HFFc6 (cell line): ENCODE data around the gene HTR3B. TPM values are rescaled to one million over a fixed set of nuclear protein-coding genes. Genes with fewer than 3 reads are reported as not detected.
A peak's percentile ranks its signal among the peaks of the same experiment; 100 is the strongest.
"Not testable (repeated sequence)": the region's sequence is repeated elsewhere in the genome, so short reads cannot be mapped to it uniquely, and the experiment has no call there.

Source experiments
- DNase-seq: peaks from one replicate; pipeline ENCODE4 v3.0.0-alpha.2; 2018
- H3K27ac Mint-ChIP-seq: 2 replicates; pipeline ENCODE4 v1.8.0; 2020; ENCODE audit warnings: mild to moderate bottlenecking, mixed read lengths
- H3K27me3 Mint-ChIP-seq: 2 replicates; pipeline ENCODE4 v1.8.0; 2021; ENCODE audit warnings: mild to moderate bottlenecking, moderate library complexity, mixed read lengths; ENCODE audit not compliant: insufficient read depth
- H3K36me3 Mint-ChIP-seq: 2 replicates; pipeline ENCODE4 v1.8.0; 2021; ENCODE audit warnings: low read depth, mixed read lengths
- H3K4me1 Mint-ChIP-seq: 2 replicates; pipeline ENCODE4 v1.8.0; 2020; ENCODE audit warnings: low read depth, mixed read lengths
- H3K4me3 Mint-ChIP-seq: 2 replicates; pipeline ENCODE4 v1.8.0; 2020; ENCODE audit warnings: mild to moderate bottlenecking, moderate library complexity, mixed read lengths
- H3K9me3 Mint-ChIP-seq: 2 replicates; pipeline ENCODE4 v1.8.0; 2020; ENCODE audit warnings: mild to moderate bottlenecking, mixed read lengths
- total RNA-seq, 6 experiments: library from RNA; stranded (reverse); fragmentation: NEBNext Ultra II Directional; extraction: Animal tissue kit (Norgen Biotek cat#: 25700); gene quantifications; 2 replicates in 1 of 6; 3 replicates in 5 of 6; pipeline ENCODE4 v1.2.3, GENCODE V29; 2021
- TF ChIP-seq, protein P1 (sequence below): fragments of 200-600 bp; sonication (generic); IDR thresholded peaks from 2 replicates; pipeline ENCODE4 v1.5.0; 2021; ENCODE audit warnings: antibody characterized with exemption, mild to moderate bottlenecking

The HTR3B gene
- total RNA-seq, 6 experiments from 2014 or later, result not detected

DNA sequence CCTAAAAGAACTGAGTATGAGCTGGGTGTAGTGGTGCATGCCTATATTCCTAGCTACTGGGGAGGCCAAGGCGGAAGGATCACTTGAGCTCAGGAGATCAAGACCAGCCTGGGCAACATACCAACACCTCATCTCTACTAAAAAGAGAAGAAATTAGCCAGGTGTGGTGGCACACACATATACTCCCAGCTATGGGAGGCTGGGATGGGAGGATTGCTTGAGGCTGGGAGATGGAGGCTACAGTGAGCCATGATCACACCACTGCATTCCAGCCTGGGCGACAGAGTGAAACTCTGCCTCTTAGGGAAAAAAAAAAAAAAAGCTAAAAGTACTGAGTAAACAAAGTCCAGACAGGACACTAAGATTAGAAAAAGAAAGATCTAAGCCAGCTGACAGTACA lies 3.5 kb upstream of the HTR3B start:
- H3K27ac Mint-ChIP-seq, result no peak overlapping the region
- TF ChIP-seq, protein P1, sequence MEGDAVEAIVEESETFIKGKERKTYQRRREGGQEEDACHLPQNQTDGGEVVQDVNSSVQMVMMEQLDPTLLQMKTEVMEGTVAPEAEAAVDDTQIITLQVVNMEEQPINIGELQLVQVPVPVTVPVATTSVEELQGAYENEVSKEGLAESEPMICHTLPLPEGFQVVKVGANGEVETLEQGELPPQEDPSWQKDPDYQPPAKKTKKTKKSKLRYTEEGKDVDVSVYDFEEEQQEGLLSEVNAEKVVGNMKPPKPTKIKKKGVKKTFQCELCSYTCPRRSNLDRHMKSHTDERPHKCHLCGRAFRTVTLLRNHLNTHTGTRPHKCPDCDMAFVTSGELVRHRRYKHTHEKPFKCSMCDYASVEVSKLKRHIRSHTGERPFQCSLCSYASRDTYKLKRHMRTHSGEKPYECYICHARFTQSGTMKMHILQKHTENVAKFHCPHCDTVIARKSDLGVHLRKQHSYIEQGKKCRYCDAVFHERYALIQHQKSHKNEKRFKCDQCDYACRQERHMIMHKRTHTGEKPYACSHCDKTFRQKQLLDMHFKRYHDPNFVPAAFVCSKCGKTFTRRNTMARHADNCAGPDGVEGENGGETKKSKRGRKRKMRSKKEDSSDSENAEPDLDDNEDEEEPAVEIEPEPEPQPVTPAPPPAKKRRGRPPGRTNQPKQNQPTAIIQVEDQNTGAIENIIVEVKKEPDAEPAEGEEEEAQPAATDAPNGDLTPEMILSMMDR, result no peak
- H3K9me3 Mint-ChIP-seq, result no peaks in the 10 kb centered on the region
- no peaks in the 10 kb centered on the region for H3K36me3 Mint-ChIP-seq
- H3K4me1 Mint-ChIP-seq, result no peaks in the 10 kb centered on the region
- H3K27me3 Mint-ChIP-seq, result peaks cover 17% of the 10 kb centered on the region
- no peak for DNase-seq
- no peak overlapping the region for H3K4me3 Mint-ChIP-seq

DNA sequence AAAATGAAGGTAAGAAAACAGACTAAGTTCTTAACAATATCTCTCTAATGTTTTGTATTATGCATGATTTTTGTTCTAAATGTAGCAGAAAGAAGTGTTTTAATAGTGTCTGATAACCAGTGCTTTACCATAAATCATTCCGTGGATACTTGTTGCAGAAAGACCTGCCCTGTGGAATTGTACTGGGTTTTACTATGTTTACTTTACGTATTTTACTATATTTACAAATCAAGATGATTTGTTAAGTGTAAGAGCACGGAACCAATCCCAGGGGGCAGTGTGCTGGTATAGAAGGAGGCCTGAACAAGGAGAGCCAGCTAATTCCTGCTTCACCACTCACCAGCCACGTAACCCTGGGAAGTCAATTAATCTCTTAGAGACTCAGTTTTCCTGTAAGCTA lies 1.4 kb downstream of the HTR3B start:
- H3K27me3 Mint-ChIP-seq, result peaks cover 25% of the 10 kb centered on the region
- H3K27ac Mint-ChIP-seq, result no peak overlapping the region
- H3K4me3 Mint-ChIP-seq, result no peak overlapping the region
- H3K36me3 Mint-ChIP-seq, result no peaks in the 10 kb centered on the region
- H3K9me3 Mint-ChIP-seq, result no peaks in the 10 kb centered on the region
- TF ChIP-seq, protein P1, result peak; percentile 61
- no peaks in the 10 kb centered on the region for H3K4me1 Mint-ChIP-seq
- peak; percentile 50 for DNase-seq

DNA sequence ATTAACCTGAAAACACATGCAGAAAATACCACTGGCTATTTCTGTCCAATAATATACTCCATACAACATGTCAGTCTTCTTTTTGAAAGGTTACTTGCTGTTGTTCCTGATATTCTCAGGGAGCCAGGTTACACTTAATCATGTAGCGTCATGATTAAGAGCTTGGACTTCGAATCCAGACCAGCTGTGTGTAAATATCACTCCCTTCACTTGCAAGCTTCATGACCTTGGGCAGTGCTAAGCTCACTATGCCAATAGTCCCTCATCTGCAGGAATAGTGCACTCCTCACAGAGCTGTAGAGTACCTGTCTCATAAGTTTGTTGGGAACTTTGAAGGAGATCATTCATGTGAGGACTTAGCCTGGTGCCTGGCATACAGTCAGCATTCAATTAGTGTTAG lies 1.9 kb downstream of the HTR3B start:
- H3K36me3 Mint-ChIP-seq, result no peaks in the 10 kb centered on the region

DNA sequence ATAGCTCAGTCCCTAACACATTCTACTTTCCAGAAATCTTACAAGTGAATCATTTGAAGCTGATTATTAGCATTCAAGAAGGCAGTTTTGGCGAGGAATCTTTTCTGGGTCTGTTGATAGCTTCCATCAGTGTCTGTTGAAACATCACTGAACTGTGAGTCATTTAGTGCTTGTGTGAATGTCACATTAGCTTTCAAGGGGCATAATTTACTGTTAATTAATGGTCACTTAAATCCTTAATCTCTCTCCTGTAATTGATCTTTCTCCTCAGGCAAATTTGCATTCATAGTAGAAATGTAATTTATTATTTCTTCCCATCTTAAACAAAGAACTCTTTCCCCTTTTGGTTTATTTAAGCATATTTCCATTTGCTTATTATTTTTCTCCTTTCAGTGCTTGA lies 2.6 kb downstream of the HTR3B start:
- DNase-seq, result no peak

More for the DNA sequence above, 1.9 kb downstream of the HTR3B start:
- TF ChIP-seq, protein P1, result no peak
- Mint-ChIP-seq H3K27me3 (peaks cover 25% of the 10 kb centered on the region), H3K4me1 (no peaks in the 10 kb centered on the region), H3K9me3 (no peaks in the 10 kb centered on the region), H3K4me3 (no peak overlapping the region), H3K27ac (no peak overlapping the region)
- DNase-seq, result no peak

DNA sequence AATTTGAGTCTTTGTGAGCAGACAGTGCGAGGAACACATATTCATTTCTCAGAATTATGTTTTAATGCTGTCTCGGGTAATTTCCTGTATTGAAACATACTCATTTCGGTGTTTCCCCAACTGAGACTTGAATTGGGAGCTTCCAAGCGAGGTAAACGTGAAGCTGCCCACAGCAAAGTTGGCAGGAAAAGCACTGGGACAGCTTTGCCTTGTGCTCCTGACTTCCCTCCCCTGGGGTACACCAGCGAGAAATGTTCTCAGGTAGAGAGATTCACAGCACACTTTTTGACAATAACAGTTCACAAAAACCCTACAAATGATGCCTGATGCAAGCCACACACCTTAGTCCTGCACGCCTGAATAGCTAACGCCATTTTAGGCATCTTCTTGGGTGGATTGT lies 3.1 kb downstream of the HTR3B start:
- Mint-ChIP-seq H3K27ac (no peak overlapping the region), H3K4me1 (no peaks in the 10 kb centered on the region), H3K9me3 (no peaks in the 10 kb centered on the region), H3K27me3 (peaks cover 20% of the 10 kb centered on the region), H3K36me3 (no peaks in the 10 kb centered on the region), H3K4me3 (no peak overlapping the region)
- TF ChIP-seq, protein P1, result no peak
- no peak for DNase-seq

More for the DNA sequence above, 2.6 kb downstream of the HTR3B start:
- Mint-ChIP-seq H3K27me3 (peaks cover 23% of the 10 kb centered on the region), H3K4me1 (no peaks in the 10 kb centered on the region), H3K9me3 (no peaks in the 10 kb centered on the region), H3K27ac (no peak overlapping the region), H3K4me3 (no peak overlapping the region), H3K36me3 (no peaks in the 10 kb centered on the region)
- TF ChIP-seq, protein P1, result no peak

DNA sequence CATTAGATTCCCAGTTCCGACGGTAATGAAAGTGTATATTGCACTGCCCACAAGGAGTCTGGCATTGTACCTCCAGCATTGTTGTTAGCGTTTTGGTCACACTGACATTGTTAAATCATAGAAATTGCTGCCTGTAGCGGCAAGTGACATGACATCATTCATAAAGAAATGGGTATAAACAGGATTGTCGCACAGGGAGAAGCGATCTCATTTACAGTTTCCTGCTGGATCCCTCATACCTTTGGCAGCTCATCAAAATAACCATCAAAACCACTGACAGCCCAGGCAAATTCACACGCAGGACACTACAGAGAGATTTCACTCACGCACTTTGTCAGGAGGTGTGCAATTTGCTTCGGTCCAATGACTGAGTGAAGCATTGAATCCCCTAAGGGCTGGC lies 3.5 kb downstream of the HTR3B start:
- no peaks in the 10 kb centered on the region for H3K9me3 Mint-ChIP-seq
- H3K4me3 Mint-ChIP-seq, result no peak overlapping the region
- peaks cover 16% of the 10 kb centered on the region for H3K27me3 Mint-ChIP-seq
- no peaks in the 10 kb centered on the region for H3K36me3 Mint-ChIP-seq
- no peak overlapping the region for H3K27ac Mint-ChIP-seq
- no peaks in the 10 kb centered on the region for H3K4me1 Mint-ChIP-seq
- TF ChIP-seq, protein P1, result no peak
- no peak for DNase-seq

DNA sequence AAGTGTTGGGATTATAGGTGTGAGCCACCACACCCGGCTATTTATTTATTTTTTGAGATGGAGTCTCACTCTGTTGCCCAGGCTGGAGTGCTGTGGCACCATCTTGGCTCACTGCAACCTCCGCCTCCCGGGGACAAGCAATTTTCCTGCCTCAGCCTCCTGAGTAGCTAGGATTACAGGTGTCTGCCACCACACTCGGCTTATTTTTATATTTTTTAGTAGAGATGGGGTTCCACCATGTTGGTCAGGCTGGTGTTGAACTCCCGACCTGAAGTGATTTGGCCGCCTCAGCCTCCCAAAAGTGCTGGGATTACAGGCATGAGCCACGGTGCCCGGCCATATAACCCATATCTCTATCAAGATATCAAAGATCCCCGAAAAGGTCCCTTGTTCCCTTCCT lies 6.9 kb downstream of the HTR3B start:
- not testable (repeated sequence) for H3K27ac Mint-ChIP-seq, H3K4me3 Mint-ChIP-seq, H3K4me1 Mint-ChIP-seq, H3K36me3 Mint-ChIP-seq, DNase-seq, H3K9me3 Mint-ChIP-seq
- peaks cover 12% of the 10 kb centered on the region for H3K27me3 Mint-ChIP-seq
